ENCODE measurements around the gene PTBP3.

PTBP3 gene

GRCh38 chr9:112232233-112232632 lies 101.2 kb downstream of the PTBP3 start:
- H3K27ac ChIP-seq = no peak overlapping the region
- no peak for TF ChIP-seq CTCF (conservative IDR thresholded peaks at IDR 0.05)

GRCh38 chr9:112226091-112226490 lies 107.3 kb downstream of the PTBP3 start:
- TF ChIP-seq CTCF (conservative IDR thresholded peaks at IDR 0.05) = no peak

GRCh38 chr9:112224401-112225289 lies 108.8 kb downstream of the PTBP3 start:
- H3K27ac ChIP-seq = no peak overlapping the region
- TF ChIP-seq CTCF (conservative IDR thresholded peaks at IDR 0.05) = no peak

More at GRCh38 chr9:112226091-112226490, 107.3 kb downstream of the PTBP3 start:
- no peak overlapping the region for H3K27ac ChIP-seq

- H3K27ac ChIP-seq = no peak overlapping the region
- no peak for TF ChIP-seq CTCF (conservative IDR thresholded peaks at IDR 0.05)
Measured at GRCh38 chr9:112218908-112219307, 114.5 kb downstream of the PTBP3 start.

- no peak overlapping the region for H3K27ac ChIP-seq
- no peak for TF ChIP-seq CTCF (conservative IDR thresholded peaks at IDR 0.05)
Measured at GRCh38 chr9:112212926-112213325, 120.5 kb downstream of the PTBP3 start.

- no peak overlapping the region for H3K27ac ChIP-seq
- TF ChIP-seq CTCF (conservative IDR thresholded peaks at IDR 0.05) = no peak
Measured at GRCh38 chr9:112207451-112207850, 126.0 kb downstream of the PTBP3 start.

GRCh38 chr9:112203536-112203935 lies 129.9 kb downstream of the PTBP3 start:
- H3K27ac ChIP-seq = no peak overlapping the region
- no peak for TF ChIP-seq CTCF (conservative IDR thresholded peaks at IDR 0.05)
